ENCODE measurements around the gene TLE7. TPM values are rescaled to one million over a fixed set of nuclear protein-coding genes. Genes with fewer than 3 reads are reported as not detected.

TLE7 gene
- total RNA-seq, 2 experiments from 2014 or later: not detected

DNA sequence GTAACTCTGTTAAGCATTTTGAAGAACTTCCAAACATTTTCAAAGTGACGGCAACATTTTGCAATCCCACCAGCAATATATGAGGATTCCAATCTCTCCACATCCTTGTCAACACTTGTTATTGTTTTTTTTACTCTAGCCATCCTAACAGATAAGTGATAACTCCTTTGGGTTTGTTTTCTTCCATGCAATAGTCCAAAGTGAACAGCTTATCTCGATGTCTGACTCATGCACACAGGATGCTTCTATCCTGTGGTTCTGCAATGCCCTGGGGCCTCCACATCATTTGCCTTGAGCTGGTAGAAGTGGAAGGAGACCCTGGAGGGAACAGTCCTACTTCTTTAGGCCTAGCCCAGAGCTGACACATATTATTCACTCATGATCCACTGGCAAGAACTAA is 13.0 kb downstream of the TLE7 start:
- DNase-seq (ENCODE audit: low spot score): no peak
- Histone ChIP-seq H2AFZ (ENCODE audit: low read length) (no peak overlapping the region), H3K27ac (ENCODE audit: low read depth, low read length, poor library complexity, severe bottlenecking) (no peak overlapping the region), H3K79me2 (ENCODE audit: insufficient read depth, low read depth, low read length) (no peaks in the 10 kb centered on the region), H3K4me1 (ENCODE audit: insufficient read depth, low read length, poor library complexity, severe bottlenecking) (no peaks in the 10 kb centered on the region), H3K9me3 (ENCODE audit: low read length) (peaks cover 7% of the 10 kb centered on the region; the same call in 1 of the 2 replicates), H3K36me3 (ENCODE audit: insufficient read depth, low read length) (no peaks in the 10 kb centered on the region), H4K20me1 (ENCODE audit: insufficient read depth, low read length) (no peaks in the 10 kb centered on the region), H3K9me2 (ENCODE audit: insufficient read depth, low read length) (no peaks in the 10 kb centered on the region), H3K4me2 (ENCODE audit: low read length) (no peak overlapping the region), H3K4me3 (ENCODE audit: low read depth, low read length, poor library complexity, severe bottlenecking) (no peak overlapping the region)
- ChIA-PET CTCF (ENCODE audit: unreplicated experiment) (no interaction called here), POLR2A (interaction anchor here (0.5 kb wide), 1 partner anchor 1377 kb away, joined by 3 read pairs; no protein-coding TSS in a partner anchor)
- TF ChIP-seq, protein P1, sequence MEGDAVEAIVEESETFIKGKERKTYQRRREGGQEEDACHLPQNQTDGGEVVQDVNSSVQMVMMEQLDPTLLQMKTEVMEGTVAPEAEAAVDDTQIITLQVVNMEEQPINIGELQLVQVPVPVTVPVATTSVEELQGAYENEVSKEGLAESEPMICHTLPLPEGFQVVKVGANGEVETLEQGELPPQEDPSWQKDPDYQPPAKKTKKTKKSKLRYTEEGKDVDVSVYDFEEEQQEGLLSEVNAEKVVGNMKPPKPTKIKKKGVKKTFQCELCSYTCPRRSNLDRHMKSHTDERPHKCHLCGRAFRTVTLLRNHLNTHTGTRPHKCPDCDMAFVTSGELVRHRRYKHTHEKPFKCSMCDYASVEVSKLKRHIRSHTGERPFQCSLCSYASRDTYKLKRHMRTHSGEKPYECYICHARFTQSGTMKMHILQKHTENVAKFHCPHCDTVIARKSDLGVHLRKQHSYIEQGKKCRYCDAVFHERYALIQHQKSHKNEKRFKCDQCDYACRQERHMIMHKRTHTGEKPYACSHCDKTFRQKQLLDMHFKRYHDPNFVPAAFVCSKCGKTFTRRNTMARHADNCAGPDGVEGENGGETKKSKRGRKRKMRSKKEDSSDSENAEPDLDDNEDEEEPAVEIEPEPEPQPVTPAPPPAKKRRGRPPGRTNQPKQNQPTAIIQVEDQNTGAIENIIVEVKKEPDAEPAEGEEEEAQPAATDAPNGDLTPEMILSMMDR (conservative IDR thresholded peaks at IDR 0.05; ENCODE audit: low read length): no peak
- no peak for TF ChIP-seq EZH2phosphoT487 (IDR thresholded peaks at IDR 0.05; ENCODE audit: borderline replicate concordance, low read depth, low read length)
- no TSS peak for BruUV-seq (replicated peaks)
- intact Hi-C loops (cut with micrococcal nuclease; ENCODE audit: unreplicated experiment): no loop called here

DNA sequence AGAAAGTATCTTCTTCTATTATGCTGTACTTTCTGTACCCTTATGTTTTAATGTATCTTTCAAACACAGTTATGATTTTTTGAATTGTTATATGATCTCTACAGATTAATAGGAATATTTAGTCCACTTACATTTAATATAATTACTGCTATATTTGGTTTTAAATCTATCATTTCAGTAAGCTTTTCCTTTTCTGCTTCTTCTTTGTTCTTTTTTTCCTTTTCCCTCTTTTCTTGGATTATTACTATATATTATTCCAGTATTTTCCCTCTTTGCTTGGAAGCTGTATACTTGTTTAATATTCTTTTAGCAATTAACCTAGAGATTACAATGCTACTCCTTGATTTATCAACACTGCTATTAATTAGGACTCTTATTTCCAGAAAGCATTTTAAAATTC is 13.5 kb downstream of the TLE7 start:
- peaks cover 7% of the 10 kb centered on the region; the same call in 1 of the 2 replicates for H3K9me3 ChIP-seq (ENCODE audit: low read length)
- no peaks in the 10 kb centered on the region for H3K79me2 ChIP-seq (ENCODE audit: insufficient read depth, low read depth, low read length)
- BruUV-seq (replicated peaks): no TSS peak
- H3K4me2 ChIP-seq (ENCODE audit: low read length): no peak overlapping the region
- H2AFZ ChIP-seq (ENCODE audit: low read length): no peak overlapping the region
- no peaks in the 10 kb centered on the region for H3K9me2 ChIP-seq (ENCODE audit: insufficient read depth, low read length)
- no peaks in the 10 kb centered on the region for H3K36me3 ChIP-seq (ENCODE audit: insufficient read depth, low read length)
- no peak for DNase-seq (ENCODE audit: low spot score)
- no peaks in the 10 kb centered on the region for H4K20me1 ChIP-seq (ENCODE audit: insufficient read depth, low read length)
- TF ChIP-seq, protein P1 (conservative IDR thresholded peaks at IDR 0.05; ENCODE audit: low read length): no peak
- TF ChIP-seq EZH2phosphoT487 (IDR thresholded peaks at IDR 0.05; ENCODE audit: borderline replicate concordance, low read depth, low read length): no peak
- CTCF ChIA-PET (ENCODE audit: unreplicated experiment): no interaction called here
- H3K27ac ChIP-seq (ENCODE audit: low read depth, low read length, poor library complexity, severe bottlenecking): no peak overlapping the region
- POLR2A ChIA-PET: no interaction called here
- H3K4me3 ChIP-seq (ENCODE audit: low read depth, low read length, poor library complexity, severe bottlenecking): no peak overlapping the region
- H3K4me1 ChIP-seq (ENCODE audit: insufficient read depth, low read length, poor library complexity, severe bottlenecking): no peaks in the 10 kb centered on the region
- intact Hi-C loops (cut with micrococcal nuclease; ENCODE audit: unreplicated experiment): no loop called here

DNA sequence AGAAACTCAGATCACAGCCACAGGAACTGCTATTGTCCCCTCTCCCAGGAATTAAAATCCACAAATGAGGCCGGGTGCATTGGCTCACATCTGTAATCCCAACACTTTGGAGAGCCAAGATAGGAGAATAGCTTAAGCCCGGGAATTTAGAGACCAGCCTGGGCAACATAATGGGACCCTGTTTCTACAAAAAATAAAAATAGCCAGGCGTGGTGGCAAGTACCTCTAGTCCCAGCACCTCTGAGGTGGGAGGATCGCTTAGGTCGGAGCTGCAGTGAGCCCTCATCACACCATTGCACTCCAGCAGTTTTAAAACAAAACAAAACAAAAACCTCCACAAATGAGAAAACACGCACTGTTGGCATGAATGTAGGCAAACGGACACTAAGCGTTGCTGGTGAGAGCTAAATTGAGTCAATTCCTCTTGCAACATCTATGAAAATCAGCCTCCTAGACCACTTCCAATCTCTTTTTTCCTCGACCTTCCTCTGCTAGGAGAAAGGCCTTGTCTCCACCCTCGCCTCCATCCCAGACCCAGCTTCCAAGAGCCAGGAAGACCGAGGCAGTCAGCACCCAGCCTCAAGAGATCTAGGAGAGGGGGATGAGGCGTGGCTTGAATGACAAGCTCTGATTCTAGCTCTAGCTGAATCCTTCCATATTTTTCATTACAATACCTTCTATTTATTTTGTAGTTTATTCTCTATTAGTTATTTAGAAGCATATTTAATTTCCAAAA is 14.8 kb downstream of the TLE7 start:
- H3K27ac ChIP-seq (ENCODE audit: low read depth, low read length, poor library complexity, severe bottlenecking): no peak overlapping the region
- CTCF ChIA-PET (ENCODE audit: unreplicated experiment): interaction anchor here (0.6 kb wide), 1 partner anchor 72 kb away, joined by 3 read pairs; no protein-coding TSS in a partner anchor
- no peaks in the 10 kb centered on the region for H4K20me1 ChIP-seq (ENCODE audit: insufficient read depth, low read length)
- no peaks in the 10 kb centered on the region for H3K4me1 ChIP-seq (ENCODE audit: insufficient read depth, low read length, poor library complexity, severe bottlenecking)
- H3K79me2 ChIP-seq (ENCODE audit: insufficient read depth, low read depth, low read length): no peaks in the 10 kb centered on the region
- H3K4me3 ChIP-seq (ENCODE audit: low read depth, low read length, poor library complexity, severe bottlenecking): no peak overlapping the region
- BruUV-seq (replicated peaks): no TSS peak
- no peaks in the 10 kb centered on the region for H3K36me3 ChIP-seq (ENCODE audit: insufficient read depth, low read length)
- intact Hi-C loops (cut with micrococcal nuclease; ENCODE audit: unreplicated experiment): no loop called here
- no peak overlapping the region for H2AFZ ChIP-seq (ENCODE audit: low read length)
- no peak for DNase-seq (ENCODE audit: low spot score)
- H3K9me3 ChIP-seq (ENCODE audit: low read length): peaks cover 7% of the 10 kb centered on the region; the same call in 1 of the 2 replicates
- POLR2A ChIA-PET: no interaction called here
- no peaks in the 10 kb centered on the region for H3K9me2 ChIP-seq (ENCODE audit: insufficient read depth, low read length)
- H3K4me2 ChIP-seq (ENCODE audit: low read length): no peak overlapping the region
- TF ChIP-seq, protein P1 (conservative IDR thresholded peaks at IDR 0.05; ENCODE audit: low read length): no peak
- no peak for TF ChIP-seq EZH2phosphoT487 (IDR thresholded peaks at IDR 0.05; ENCODE audit: borderline replicate concordance, low read depth, low read length)

Measured in OCI-LY7 (cell line).